ENCODE results near the gene GPR31.
"Not testable (repeated sequence)": the region's sequence is repeated elsewhere in the genome, so short reads cannot be mapped to it uniquely, and the experiment has no call there.

DNA sequence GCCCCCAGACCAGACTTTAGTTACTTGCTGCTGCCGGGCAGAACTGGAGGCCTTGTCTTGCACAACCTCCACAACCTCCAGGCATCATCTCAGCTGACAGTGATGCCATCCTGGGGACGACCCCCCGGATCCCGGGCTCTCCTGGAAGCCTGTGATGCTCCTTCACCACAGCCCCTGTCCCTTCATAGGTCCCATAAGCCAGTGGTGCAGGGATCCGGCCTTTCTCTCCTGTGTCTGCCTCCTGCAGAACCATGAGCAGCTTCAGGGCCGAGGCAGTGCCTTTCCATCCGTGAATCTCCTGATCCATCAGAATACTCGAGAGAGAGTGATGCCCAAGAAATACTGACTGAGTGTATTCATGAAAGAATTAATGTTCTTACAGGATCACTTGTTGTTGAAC is 22.3 kb upstream of the GPR31 start:
- TF ChIP-seq, protein P1, sequence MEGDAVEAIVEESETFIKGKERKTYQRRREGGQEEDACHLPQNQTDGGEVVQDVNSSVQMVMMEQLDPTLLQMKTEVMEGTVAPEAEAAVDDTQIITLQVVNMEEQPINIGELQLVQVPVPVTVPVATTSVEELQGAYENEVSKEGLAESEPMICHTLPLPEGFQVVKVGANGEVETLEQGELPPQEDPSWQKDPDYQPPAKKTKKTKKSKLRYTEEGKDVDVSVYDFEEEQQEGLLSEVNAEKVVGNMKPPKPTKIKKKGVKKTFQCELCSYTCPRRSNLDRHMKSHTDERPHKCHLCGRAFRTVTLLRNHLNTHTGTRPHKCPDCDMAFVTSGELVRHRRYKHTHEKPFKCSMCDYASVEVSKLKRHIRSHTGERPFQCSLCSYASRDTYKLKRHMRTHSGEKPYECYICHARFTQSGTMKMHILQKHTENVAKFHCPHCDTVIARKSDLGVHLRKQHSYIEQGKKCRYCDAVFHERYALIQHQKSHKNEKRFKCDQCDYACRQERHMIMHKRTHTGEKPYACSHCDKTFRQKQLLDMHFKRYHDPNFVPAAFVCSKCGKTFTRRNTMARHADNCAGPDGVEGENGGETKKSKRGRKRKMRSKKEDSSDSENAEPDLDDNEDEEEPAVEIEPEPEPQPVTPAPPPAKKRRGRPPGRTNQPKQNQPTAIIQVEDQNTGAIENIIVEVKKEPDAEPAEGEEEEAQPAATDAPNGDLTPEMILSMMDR (IDR thresholded peaks at IDR 0.05; ENCODE audit: low read depth, low read length, poor library complexity, severe bottlenecking): not testable (repeated sequence)
- not testable (repeated sequence) for TF ChIP-seq EZH2phosphoT487 (IDR thresholded peaks at IDR 0.05; ENCODE audit: borderline replicate concordance, low read length)

Data from DOHH2 (cell line).